Mesenteric fat pad (tissue), 1 donor: ENCODE results near the gene CCER1. TPM values are rescaled to one million over a fixed set of nuclear protein-coding genes. Genes with fewer than 3 reads are reported as not detected.
"Not testable (repeated sequence)": the region's sequence is repeated elsewhere in the genome, so short reads cannot be mapped to it uniquely, and the experiment has no call there.

ENCODE experiments used
- DNase-seq: peaks from one replicate; pipeline ENCODE4 v3.0.0-alpha.2; 2020; ENCODE audit warnings: low spot score
- long read RNA-seq: library from polyadenylated mRNA; unstranded; transcript quantifications from one replicate; pipeline ENCODE4 v2.0.0, GENCODE V29; 2020
- total RNA-seq: library from RNA; stranded (reverse); fragmentation: NEBNext Ultra II Directional; extraction: Animal tissue kit (Norgen Biotek cat#: 25700); gene quantifications from one replicate; pipeline ENCODE4 v1.2.1, GENCODE V29; 2021
- donor health status: DM: yes; HTN: yes; CAD: no.

CCER1 gene, protein sequence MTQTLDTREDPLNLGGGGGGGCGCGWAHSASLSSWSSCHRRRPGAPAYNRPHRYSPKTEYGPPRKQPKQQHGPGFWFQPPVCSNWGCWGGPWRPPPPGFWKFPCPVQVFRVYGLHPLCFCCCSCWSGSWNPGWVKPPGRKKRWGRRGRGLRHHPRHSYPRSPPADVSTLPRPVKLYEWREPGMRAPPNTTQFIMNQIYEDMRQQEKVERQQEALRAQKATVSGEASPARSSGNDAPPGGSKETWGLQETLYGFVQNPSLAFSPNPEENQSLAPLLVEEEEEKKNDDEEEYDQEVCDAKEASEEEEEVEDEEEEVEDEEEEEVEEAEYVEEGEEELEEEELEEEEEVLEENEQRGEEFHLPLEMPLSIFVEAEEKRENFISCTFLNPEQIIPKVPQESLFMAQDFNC
- not detected for total RNA-seq
- long read RNA-seq, result 0 reads

DNA sequence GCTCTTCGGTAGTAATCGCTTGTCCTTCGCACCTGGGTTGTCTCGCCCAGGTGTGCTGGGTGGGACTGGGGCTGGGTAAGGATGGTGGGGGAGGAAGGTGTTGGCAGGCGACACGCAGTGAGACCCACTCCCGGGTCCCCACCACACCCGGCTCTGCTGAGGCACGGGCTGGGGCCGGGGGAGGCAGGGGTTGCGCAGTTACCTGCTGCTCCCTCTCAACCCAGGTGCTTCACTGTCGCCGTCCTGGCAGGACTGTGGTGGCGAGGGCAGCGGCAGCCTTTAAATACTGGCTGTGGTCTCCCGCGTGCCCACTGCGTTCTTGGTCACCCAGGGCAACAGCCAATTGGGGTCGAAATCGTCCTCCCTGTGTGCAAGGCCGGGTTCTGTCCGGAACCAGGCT lies at the start of gene CCER1:
Gene CCER1 (minus strand): TSS at position 256 of the 400 bp plus-strand sequence. CDS start 434 bp downstream, outside the sequence.
- DNase-seq, result no peak

DNA sequence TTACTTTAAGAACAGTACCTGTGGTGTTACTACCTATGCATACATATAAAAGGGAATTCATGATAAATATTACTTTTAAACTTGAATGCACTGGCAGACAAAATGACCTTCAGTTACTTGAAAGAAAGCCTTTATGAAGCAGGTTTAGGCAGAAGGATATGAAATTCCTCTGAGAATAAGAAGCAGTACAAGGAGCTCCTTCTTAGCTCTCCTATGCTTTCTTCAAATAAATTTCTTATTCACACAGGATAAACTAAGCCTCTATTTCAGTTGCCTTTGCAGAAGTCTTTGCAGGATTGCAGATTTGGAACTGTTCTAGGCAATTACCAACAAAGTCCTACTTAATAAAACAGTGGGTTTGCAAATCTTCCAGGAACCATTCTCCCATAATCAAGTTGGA lies 48.8 kb upstream of the CCER1 start:
- DNase-seq, result no peak

DNA sequence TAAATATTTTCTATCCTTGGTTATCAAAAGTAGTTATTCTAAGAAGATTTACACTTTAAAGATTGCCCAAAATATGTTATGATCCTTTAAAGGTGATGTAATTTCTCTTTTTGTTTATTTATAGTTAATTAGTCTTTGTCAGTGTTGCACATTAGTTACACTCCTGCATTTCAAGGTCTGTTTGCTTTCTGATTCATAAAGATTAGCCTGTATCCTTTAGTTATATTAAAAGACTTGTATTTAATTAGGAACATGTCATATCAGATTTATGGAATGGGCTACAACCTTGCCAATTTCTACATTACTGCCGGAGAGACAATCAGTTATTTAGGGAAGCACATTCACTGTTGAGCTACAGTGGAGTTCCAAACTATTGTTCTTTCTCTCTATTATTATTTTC lies 46.3 kb upstream of the CCER1 start:
- DNase-seq, result no peak

DNA sequence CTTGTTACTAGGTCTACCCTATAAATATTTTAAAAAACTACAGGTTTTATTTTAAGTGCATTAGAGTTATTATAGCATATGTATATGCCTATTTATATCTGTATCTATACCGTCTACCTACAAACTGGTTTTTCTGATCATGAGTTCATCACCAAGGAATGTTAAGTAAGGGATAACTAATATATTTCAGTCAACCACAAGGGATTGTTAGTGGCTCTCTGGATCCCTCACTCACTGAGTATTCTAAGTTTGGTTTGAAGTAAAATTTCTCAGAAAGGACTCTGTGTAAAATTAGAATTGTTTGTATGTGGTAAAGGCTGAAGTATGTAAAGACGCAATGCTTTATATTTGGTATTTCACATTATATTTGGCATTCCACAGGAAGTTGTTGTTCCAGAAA lies 45.0 kb upstream of the CCER1 start:
- DNase-seq, result no peak

DNA sequence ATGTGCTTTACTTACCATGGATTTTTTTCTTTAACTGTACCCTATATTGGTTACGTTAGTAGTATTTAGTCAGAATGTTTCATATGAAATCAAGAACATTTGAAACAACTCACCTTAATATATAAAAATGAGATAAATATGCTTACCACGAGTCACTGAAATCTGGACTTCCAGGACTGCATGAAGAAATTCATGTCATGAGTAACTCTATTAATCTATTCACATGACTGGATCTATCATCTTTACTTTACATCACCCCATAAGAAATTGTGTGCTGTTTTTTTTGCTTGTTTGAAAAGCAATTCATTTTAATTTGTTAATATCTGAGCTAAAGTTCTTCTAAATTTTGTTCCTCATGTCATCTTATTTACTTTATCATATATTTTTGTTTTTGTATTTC lies 44.6 kb upstream of the CCER1 start:
- no peak for DNase-seq

DNA sequence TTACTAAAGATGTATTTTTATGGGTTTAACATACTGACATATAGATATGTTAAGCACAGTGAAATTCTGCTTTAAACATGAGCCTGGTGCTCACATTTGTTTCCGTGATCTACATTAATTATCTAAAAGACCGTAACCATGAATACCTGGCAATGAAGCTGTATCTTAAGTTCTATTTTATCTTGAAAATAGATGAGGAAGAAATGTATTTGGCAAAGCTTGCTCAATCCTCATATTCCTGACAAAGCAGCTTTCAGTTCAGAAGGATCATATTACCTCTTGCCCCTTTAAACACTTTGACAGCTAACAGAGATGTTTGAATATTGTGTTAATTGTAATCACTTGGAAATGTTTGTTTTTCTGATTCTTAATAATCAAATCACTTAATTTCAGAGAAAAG lies 40.0 kb upstream of the CCER1 start:
- DNase-seq, result no peak

DNA sequence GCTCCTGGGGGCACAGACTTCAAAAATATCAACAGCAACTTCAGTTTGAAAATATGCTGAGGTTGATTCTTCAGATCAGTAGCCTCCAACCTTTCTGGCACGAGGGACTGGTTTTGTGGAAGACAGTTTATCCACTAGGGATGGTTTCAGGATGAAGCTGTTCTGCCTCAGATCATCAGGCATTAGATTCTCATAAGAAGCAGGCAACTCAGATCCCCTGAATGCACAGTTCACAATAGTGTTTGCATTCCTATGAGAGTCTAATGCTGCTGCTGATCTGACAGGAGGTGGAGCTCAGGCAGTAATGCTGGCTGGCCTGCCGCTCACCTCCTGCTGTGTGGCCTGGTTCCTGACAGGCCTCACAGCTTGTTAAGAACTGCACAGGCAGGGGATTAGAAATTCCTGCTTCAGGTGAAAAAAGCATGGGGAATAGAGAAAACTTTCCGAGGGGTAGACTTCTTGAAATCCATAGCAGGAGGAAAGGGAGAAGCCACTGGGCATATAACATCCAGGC lies 37.0 kb upstream of the CCER1 start:
- no peak for DNase-seq

DNA sequence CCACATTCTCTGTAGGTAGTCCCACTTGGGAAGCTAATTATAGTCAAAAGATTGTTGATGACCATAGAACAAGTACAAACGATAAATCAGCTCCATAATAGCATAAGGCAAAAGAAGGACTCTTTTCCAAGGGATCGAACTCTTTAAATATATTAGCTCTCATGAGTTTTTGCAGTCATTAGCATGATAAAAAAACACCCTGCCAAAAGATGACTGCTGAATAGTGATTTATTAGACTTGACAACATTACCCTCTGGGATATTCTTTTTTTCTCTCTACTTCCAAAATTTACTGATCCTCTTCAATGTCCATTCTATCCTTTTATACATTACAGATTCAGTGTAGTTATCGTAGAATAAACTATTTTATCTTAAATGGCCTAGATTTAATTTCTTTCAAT lies 35.6 kb upstream of the CCER1 start:
- no peak for DNase-seq

DNA sequence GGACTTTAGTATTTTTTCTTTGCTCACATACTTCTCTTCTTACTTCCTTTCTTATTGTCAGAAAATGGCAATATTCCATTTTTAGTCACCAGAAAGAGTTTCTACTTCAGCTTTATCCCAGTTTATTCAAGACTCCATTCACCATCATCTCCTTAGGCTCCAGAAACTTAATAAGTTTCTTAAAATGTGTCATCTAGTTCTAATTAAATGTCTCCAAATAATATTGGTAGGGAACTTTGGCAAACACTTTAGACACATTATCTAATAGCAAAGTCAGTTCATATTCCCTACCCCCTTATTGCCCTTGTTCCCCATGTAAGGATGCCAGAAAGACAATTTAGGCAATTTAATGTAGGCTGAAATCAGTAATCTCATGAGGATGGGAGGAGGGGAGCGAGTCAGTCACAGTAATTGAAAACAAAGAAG lies 34.7 kb upstream of the CCER1 start:
- DNase-seq, result no peak

DNA sequence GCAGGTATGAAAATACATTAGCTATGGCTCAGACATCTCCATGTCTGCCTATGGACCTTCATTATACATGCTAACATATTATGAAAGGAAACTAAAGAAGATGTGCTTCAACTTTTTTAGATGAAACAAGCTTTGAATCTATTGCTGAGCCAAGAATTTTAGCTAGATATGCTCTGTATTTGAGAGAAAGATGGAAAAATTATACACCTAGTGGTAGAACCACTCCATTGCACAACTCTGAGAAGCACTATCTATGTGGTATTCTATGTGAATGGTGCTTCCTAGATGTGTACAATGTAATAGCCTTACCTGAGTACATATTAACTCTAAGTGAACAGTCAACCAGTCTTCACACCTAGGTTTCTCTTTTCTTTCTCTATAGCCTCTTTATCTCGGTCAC lies 32.5 kb upstream of the CCER1 start:
- no peak for DNase-seq

DNA sequence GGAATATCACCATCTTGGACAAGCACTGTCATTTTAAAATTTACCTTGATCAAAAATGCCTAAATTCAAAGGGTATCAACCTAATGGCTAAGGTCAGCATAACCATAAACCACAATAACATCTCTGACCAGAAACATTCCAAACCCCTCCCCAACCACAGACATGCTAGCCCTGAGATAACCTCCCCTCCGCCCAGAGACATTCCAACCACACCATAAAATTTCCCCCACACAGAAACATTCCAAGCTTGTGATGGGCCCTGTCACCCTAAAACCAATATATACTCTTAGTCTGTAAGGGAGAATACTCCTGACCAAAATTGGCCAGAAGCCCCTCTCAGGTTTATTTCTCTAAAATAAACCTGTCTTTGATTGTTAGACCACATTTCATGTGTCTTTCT lies 32.1 kb upstream of the CCER1 start:
- no peak for DNase-seq

DNA sequence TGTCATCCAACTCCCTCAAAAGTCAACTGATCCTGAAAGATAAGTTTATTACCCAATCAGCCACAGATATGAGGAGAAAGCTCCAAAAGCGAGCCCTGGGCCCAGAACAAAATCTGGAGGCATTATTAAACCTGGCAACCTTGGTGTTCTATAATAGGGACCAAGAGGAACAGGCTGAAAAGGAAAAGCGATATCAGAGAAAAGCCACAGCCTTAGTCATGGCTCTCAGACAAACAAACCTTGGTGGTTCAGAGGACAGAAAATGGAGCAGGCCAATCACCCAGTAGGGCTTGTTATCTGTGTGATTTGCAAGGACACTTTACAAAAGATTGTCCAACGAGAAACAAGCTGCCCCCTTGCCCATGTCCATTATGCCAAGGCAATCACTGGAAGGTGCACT lies 30.4 kb upstream of the CCER1 start:
- not testable (repeated sequence) for DNase-seq

DNA sequence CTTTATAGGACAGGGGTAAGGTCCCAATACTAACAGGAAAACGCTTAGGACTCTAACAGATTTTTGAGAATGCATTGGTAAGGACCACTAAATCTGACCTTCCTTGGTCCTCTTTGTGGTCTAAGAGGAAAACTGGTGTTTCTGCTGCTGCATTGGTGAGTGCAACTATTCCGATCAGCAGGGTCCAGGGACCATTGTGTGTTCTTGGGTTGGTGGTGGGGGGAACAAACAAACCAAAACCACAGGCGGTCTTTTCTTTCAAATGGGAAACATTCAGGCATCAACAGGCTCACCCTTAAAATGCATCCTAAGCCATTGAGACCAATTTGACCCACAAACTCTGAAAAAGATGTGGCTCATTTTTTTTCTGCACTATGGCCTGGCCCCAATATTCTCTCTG lies 29.1 kb upstream of the CCER1 start:
- no peak for DNase-seq

DNA sequence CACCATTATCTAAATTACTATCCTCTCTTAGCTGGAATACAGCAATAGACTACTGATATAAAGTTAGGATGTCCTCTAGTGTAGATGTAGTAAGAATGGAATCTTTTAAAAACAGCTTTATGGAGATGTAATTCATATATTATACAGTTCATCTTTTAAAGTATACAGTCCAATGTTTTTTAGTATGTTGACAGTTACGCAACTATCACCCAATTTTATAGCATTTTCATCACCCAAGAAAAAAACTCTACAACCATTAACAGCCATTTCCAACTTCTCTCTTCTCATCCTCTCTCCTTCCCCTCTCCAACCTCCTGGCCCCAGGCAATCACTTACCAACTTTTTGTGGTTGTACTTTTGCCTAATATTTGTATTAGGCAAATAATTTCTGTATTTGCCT lies 27.2 kb upstream of the CCER1 start:
- DNase-seq, result no peak

DNA sequence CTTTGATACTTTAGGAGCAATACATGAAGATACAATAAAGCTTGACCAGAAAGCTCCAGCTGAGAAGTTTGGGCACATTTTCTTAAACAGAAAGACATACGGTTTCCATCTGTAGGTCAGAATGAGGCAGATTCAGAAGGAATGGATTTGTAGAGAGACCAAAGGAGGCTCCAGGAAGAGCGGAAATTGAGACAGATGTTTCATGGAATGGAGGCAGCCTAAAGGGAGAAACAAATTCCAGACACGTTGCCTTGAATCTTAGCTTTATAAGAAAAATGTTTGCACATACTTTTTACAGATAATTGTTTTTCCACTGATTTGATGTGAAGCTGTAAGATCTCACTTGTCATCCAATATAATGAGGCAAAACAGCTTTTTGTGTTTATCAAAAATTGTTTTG lies 25.0 kb upstream of the CCER1 start:
- DNase-seq, result no peak

DNA sequence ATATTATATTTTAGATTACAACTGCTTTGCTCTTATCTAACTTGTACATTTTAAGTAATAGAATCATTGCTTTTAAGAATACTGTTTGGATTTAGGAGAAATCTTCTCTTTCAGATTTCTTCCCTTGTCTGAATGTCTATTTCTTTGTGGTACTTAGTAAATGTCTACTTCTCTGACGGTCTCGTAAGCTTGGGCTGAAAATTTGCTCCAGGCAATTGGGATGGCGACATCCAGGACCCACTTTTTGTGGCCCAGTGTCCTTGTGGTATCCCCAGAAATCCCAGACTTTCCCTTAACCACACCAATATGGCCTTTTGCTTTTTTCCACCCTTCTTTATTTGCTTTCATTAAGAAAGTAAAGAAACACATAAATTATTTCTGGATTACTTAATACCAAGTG lies 24.0 kb upstream of the CCER1 start:
- no peak for DNase-seq

DNA sequence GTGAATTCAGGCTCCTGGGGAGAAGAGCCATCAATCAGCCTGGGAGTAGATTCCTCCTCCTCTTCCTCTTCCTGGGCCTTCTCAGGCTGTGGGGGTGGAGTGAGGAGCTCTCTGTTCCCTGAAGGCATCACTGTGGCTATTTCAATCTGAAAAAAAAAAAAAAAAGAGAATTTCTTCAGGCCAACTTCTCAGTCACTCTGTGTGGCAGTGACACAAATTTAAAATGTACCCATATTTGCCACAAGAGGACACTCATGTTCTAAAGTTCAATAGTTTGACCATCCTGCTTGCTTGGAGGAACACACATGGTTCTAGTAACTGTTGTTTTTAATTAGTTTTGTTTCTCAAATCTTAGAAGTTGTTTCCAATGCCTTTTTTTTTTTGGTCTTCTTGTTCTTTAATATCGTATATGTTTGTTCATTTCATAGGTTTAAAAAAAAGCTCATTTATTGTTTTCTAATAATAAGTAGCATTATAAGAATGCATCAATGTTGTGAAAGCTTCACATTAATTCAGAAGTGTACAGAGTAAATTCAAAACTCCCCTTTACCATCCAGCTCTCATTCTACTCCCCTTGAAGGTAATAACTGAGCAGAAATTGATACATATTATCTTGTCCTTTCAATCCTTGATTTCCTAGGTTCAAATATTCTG lies 23.3 kb upstream of the CCER1 start:
- DNase-seq, result no peak

DNA sequence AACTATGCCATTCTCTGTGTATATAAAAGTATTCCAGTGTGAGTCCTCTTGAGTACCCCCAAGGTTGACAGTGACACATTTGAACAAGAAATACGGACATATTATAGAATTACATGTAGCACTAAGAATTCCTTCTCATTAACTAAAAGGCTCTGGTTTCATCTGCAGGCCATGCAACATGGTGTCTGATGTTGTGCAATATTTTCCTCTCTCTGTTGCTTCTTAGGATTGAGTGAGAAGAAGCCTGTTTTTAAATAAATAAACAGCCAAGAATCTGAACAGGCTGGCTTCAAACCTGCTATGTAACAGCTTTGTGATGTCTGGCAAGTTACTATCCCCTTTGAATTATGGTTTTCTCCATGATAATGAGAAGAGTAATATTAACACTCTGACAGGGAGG lies 22.2 kb upstream of the CCER1 start:
- DNase-seq, result no peak

DNA sequence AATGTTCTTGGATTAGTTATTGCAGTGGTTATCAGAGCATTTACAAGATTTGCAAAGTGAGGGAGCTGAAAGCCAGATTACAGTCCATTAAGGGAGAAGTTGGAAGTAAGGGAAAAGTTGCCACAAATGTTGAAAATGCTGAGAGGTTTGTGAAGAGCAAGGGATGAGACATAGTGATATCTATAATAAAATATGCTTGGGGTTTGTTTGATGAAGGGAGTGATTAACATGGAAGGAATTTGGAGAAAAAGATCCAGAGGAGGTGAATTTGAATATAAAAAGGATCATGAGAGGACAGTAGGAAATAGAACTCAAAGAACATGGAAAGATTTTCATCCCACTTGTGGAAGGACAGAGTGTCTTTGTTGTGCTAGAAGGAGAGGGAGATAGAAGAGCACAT lies 19.3 kb upstream of the CCER1 start:
- no peak for DNase-seq

DNA sequence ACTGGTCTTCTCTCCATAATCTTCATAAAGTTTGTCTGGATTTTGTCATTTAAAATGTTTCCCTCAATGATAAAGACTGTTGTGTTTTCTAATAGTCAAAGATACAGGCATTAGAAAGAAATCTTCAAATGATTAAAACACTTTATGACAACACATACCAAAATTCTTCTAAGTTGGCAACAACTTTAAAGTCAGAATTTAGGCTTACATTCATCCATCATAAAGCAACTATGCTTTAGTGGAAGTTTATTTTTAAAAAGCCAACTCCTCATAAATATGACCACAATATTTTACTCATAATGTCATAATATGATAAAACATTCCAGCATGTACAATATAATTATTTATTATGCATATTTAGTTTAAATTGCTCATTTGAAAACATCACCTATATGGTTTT lies 17.2 kb upstream of the CCER1 start:
- DNase-seq, result no peak

DNA sequence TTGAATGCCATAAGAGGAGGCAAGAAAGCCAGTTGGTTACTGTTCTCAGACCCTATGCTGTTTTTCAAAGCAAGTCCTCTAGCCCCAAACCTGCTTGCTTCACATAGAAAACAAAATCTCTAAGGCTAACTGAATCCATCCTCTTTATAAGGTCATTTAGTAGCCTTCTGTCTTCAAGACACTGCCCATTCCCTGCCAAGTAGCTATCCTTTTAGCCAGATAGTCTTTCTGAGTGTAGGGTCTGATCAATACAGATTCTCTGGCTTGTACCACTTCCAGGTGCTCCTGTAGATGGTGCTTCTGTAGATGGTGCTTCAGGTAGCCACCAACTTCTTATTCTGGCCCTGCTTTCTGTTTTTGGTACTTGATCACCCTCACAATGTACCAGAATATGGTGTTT lies 15.9 kb upstream of the CCER1 start:
- DNase-seq, result no peak

DNA sequence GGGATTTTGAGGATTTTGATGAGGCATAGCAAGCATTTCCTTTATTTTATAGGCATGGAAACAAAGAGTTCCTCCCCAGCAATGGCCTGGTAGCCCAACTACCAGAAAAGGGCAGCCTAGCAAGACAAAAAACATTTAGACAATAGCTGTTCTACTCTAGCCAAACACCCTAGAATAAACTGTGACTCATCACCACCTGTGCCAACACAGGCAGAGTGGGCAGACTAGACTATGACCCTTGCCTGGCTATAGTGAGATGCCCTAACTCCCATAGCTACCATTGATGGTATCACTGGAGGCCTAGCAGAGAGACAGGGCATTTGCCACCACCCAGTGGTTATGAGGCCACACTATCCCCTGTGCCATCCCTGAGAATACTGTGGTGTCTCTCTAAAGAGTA lies 15.5 kb upstream of the CCER1 start:
- DNase-seq, result no peak

DNA sequence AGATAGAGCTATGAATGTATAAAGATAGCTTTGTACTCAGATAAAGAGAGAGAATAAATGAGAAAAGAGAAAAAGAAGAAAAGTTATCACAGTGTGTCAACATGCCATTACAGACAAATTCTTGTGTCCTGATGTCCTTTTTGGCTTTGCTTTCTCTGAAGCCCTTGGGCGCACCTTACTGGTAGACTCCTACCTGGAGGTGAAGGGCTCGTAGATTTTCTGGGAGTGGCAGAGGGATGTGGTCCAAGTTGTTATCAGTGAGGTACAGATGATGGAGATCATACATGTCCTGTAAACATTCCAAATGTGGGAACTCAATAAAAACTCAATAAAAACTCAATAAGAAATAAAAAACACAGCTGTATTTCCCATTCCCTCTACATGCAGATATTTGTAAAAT lies 14.9 kb upstream of the CCER1 start:
- DNase-seq, result no peak
